ENCODE data around the gene JPH4.

Gene JPH4

GRCh38 chr14:23561873-23562821, 16.4 kb downstream of the JPH4 start:
- no peak for DNase-seq

GRCh38 chr14:23561259-23561658, 17.3 kb downstream of the JPH4 start:
- DNase-seq: no peak

- no peak for DNase-seq
These were observed 18.6 kb downstream of the JPH4 start for GRCh38 chr14:23559926-23560520.

GRCh38 chr14:23559010-23559925, 19.3 kb downstream of the JPH4 start:
- DNase-seq: no peak

- no peak for DNase-seq
These were observed 20.1 kb downstream of the JPH4 start for GRCh38 chr14:23558346-23559009.

GRCh38 chr14:23557946-23558345, 20.6 kb downstream of the JPH4 start:
- no peak for DNase-seq

GRCh38 chr14:23557521-23557920, 21.1 kb downstream of the JPH4 start:
- DNase-seq: no peak

- DNase-seq: no peak
These were observed 21.7 kb downstream of the JPH4 start for GRCh38 chr14:23556700-23557440.

- DNase-seq: peak; percentile 97
These were observed 22.5 kb downstream of the JPH4 start, which contains the start of gene THTPA for GRCh38 chr14:23555882-23556699. Gene THTPA (plus strand): TSS chr14:23556271. CDS start chr14:23556758, 487 bp downstream.

GRCh38 chr14:23555533-23555881, 23.1 kb downstream of the JPH4 start:
- no peak for DNase-seq

- DNase-seq: peak; percentile 92
These were observed 27.1 kb downstream of the JPH4 start, which contains the start of gene ZFHX2 for GRCh38 chr14:23551266-23552028. Gene ZFHX2 (minus strand): TSS chr14:23551765. CDS start chr14:23535325, 16,440 bp downstream.

- no peak for DNase-seq
These were observed 27.8 kb downstream of the JPH4 start for GRCh38 chr14:23550812-23551265.

GRCh38 chr14:23550131-23550811, 28.3 kb downstream of the JPH4 start:
- DNase-seq: no peak

- peak; percentile 71 for DNase-seq
These were observed 30.0 kb downstream of the JPH4 start for GRCh38 chr14:23548351-23549318.

GRCh38 chr14:23547924-23548323, 30.7 kb downstream of the JPH4 start:
- no peak for DNase-seq

GRCh38 chr14:23546450-23547035, 32.0 kb downstream of the JPH4 start:
- no peak for DNase-seq

GRCh38 chr14:23545740-23546365, 32.7 kb downstream of the JPH4 start:
- DNase-seq: no peak
